ENCODE results near the gene GSAP. TPM values are rescaled to one million over a fixed set of nuclear protein-coding genes. Genes with fewer than 3 reads are reported as not detected.
"Not testable (repeated sequence)": the region's sequence is repeated elsewhere in the genome, so short reads cannot be mapped to it uniquely, and the experiment has no call there.

Gene GSAP
- 1 to 10 TPM; 7.8 to 8.7 TPM for total RNA-seq

- Mint-ChIP-seq H3K27ac (peak within 1 kb of the TSS; percentile 80), H3K27me3 (peaks cover 27% of the 10 kb centered on the region), H3K9me3 (no peaks in the 10 kb centered on the region), H3K4me1 (peaks cover 38% of the 10 kb centered on the region), H3K4me3 (peak within 1 kb of the TSS; percentile 66), H3K36me3 (ENCODE audit: low read depth) (no peaks in the 10 kb centered on the region)
- peak; percentile 55 for DNase-seq
- CTCF ChIA-PET, result interaction anchor here (1.6 kb wide), 1 partner anchor 45 kb away, joined by 3 read pairs; no protein-coding TSS in a partner anchor
- POLR2A ChIA-PET, result interaction anchor here (0.6 kb wide), 1 partner anchor 19 kb away, joined by 4 read pairs; no protein-coding TSS in a partner anchor
Measured at GRCh38 chr7:77415823-77416620, at the start of gene GSAP. GSAP (minus strand) TSS chr7:77416349; CDS start chr7:77416321, 28 bp downstream.

- H3K4me1 Mint-ChIP-seq, result peaks cover 4% of the 10 kb centered on the region
- no peak overlapping the region for H3K4me3 Mint-ChIP-seq
- CTCF ChIA-PET, result no interaction called here
- no peak for DNase-seq
- H3K27me3 Mint-ChIP-seq, result peaks cover 4% of the 10 kb centered on the region
- H3K9me3 Mint-ChIP-seq, result peaks cover 5% of the 10 kb centered on the region
- POLR2A ChIA-PET, result no interaction called here
- H3K27ac Mint-ChIP-seq, result no peak overlapping the region
- no peaks in the 10 kb centered on the region for H3K36me3 Mint-ChIP-seq (ENCODE audit: low read depth)
Measured at GRCh38 chr7:77465256-77465655, 49.1 kb upstream of the GSAP start.

GRCh38 chr7:77464589-77464988 lies 48.4 kb upstream of the GSAP start:
- POLR2A ChIA-PET, result no interaction called here
- CTCF ChIA-PET, result no interaction called here
- H3K27ac Mint-ChIP-seq, result no peak overlapping the region

GRCh38 chr7:77463632-77464031 lies 47.5 kb upstream of the GSAP start:
- CTCF ChIA-PET; H3K27me3 Mint-ChIP-seq; H3K4me3 Mint-ChIP-seq; H3K9me3 Mint-ChIP-seq; H3K27ac Mint-ChIP-seq; POLR2A ChIA-PET; DNase-seq; H3K4me1 Mint-ChIP-seq; H3K36me3 Mint-ChIP-seq (ENCODE audit: low read depth): not testable (repeated sequence)

More at GRCh38 chr7:77464589-77464988, 48.4 kb upstream of the GSAP start:
- H3K9me3 Mint-ChIP-seq, result peaks cover 4% of the 10 kb centered on the region
- no peak for DNase-seq
- H3K27me3 Mint-ChIP-seq, result peaks cover 4% of the 10 kb centered on the region
- no peak overlapping the region for H3K4me3 Mint-ChIP-seq
- H3K4me1 Mint-ChIP-seq, result peaks cover 4% of the 10 kb centered on the region
- no peaks in the 10 kb centered on the region for H3K36me3 Mint-ChIP-seq (ENCODE audit: low read depth)

GRCh38 chr7:77461842-77462241 lies 45.7 kb upstream of the GSAP start:
- H3K9me3 Mint-ChIP-seq, result peaks cover 2% of the 10 kb centered on the region
- CTCF ChIA-PET, result interaction anchor here (1.3 kb wide), 1 partner anchor 47 kb away, joined by 3 read pairs; no protein-coding TSS in a partner anchor
- POLR2A ChIA-PET, result no interaction called here
- no peak for DNase-seq
- no peak overlapping the region for H3K4me3 Mint-ChIP-seq
- peaks cover 4% of the 10 kb centered on the region for H3K4me1 Mint-ChIP-seq
- peaks cover 6% of the 10 kb centered on the region for H3K27me3 Mint-ChIP-seq
- H3K27ac Mint-ChIP-seq, result no peak overlapping the region
- H3K36me3 Mint-ChIP-seq (ENCODE audit: low read depth), result no peaks in the 10 kb centered on the region

GRCh38 chr7:77461246-77461645 lies 45.1 kb upstream of the GSAP start:
- CTCF ChIA-PET, result interaction anchor here (1.3 kb wide), 1 partner anchor 46 kb away, joined by 3 read pairs; no protein-coding TSS in a partner anchor
- POLR2A ChIA-PET, result no interaction called here
- DNase-seq, result no peak
- no peaks in the 10 kb centered on the region for H3K36me3 Mint-ChIP-seq (ENCODE audit: low read depth)
- H3K27ac Mint-ChIP-seq, result no peak overlapping the region
- peaks cover 6% of the 10 kb centered on the region for H3K27me3 Mint-ChIP-seq
- H3K4me3 Mint-ChIP-seq, result no peak overlapping the region
- H3K4me1 Mint-ChIP-seq, result peaks cover 4% of the 10 kb centered on the region
- H3K9me3 Mint-ChIP-seq, result peaks cover 2% of the 10 kb centered on the region

- ChIA-PET POLR2A (no interaction called here), CTCF (interaction anchor here (1.0 kb wide), 1 partner anchor 9 kb away, joined by 3 read pairs; no protein-coding TSS in a partner anchor)
- Mint-ChIP-seq H3K27me3 (peaks cover 6% of the 10 kb centered on the region), H3K27ac (no peak overlapping the region), H3K9me3 (no peaks in the 10 kb centered on the region), H3K4me1 (peaks cover 4% of the 10 kb centered on the region), H3K36me3 (ENCODE audit: low read depth) (no peaks in the 10 kb centered on the region), H3K4me3 (no peak overlapping the region)
- no peak for DNase-seq
Measured at GRCh38 chr7:77460057-77460486, 43.9 kb upstream of the GSAP start.

GRCh38 chr7:77459311-77459726 lies 43.2 kb upstream of the GSAP start:
- ChIA-PET POLR2A (no interaction called here), CTCF (interaction anchor here (1.0 kb wide), 1 partner anchor 8 kb away, joined by 3 read pairs; no protein-coding TSS in a partner anchor)
- Mint-ChIP-seq H3K9me3 (no peaks in the 10 kb centered on the region), H3K27ac (no peak overlapping the region), H3K4me1 (peaks cover 2% of the 10 kb centered on the region), H3K4me3 (no peak overlapping the region), H3K27me3 (peaks cover 6% of the 10 kb centered on the region), H3K36me3 (ENCODE audit: low read depth) (no peaks in the 10 kb centered on the region)
- no peak for DNase-seq

- ChIA-PET POLR2A (no interaction called here), CTCF (no interaction called here)
- peaks cover 6% of the 10 kb centered on the region for H3K27me3 Mint-ChIP-seq
- no peak for DNase-seq
- H3K4me1 Mint-ChIP-seq, result peaks cover 2% of the 10 kb centered on the region
- no peaks in the 10 kb centered on the region for H3K9me3 Mint-ChIP-seq
- no peak overlapping the region for H3K27ac Mint-ChIP-seq
- no peaks in the 10 kb centered on the region for H3K36me3 Mint-ChIP-seq (ENCODE audit: low read depth)
- no peak overlapping the region for H3K4me3 Mint-ChIP-seq
Measured at GRCh38 chr7:77458786-77459185, 42.6 kb upstream of the GSAP start.

- ChIA-PET CTCF (no interaction called here), POLR2A (no interaction called here)
- Mint-ChIP-seq H3K4me1 (no peaks in the 10 kb centered on the region), H3K36me3 (ENCODE audit: low read depth) (no peaks in the 10 kb centered on the region), H3K27ac (no peak overlapping the region), H3K4me3 (no peak overlapping the region), H3K9me3 (no peaks in the 10 kb centered on the region), H3K27me3 (peaks cover 6% of the 10 kb centered on the region)
- DNase-seq, result no peak
Measured at GRCh38 chr7:77457779-77458178, 41.6 kb upstream of the GSAP start.

- no peak overlapping the region for H3K4me3 Mint-ChIP-seq
- H3K36me3 Mint-ChIP-seq (ENCODE audit: low read depth), result no peaks in the 10 kb centered on the region
- H3K9me3 Mint-ChIP-seq, result no peaks in the 10 kb centered on the region
- peaks cover 6% of the 10 kb centered on the region for H3K27me3 Mint-ChIP-seq
- H3K27ac Mint-ChIP-seq, result no peak overlapping the region
- CTCF ChIA-PET, result no interaction called here
- H3K4me1 Mint-ChIP-seq, result no peaks in the 10 kb centered on the region
- POLR2A ChIA-PET, result no interaction called here
- no peak for DNase-seq
Measured at GRCh38 chr7:77456696-77457095, 40.5 kb upstream of the GSAP start.

- Mint-ChIP-seq H3K36me3 (ENCODE audit: low read depth) (no peaks in the 10 kb centered on the region), H3K4me3 (no peak overlapping the region), H3K27me3 (peaks cover 7% of the 10 kb centered on the region), H3K4me1 (no peaks in the 10 kb centered on the region), H3K9me3 (no peaks in the 10 kb centered on the region), H3K27ac (no peak overlapping the region)
- DNase-seq, result no peak
- POLR2A ChIA-PET, result no interaction called here
- CTCF ChIA-PET, result interaction anchor here (0.9 to 1.1 kb wide), 2 partner anchors 24 to 41 kb away, joined by 3 to 4 read pairs; no protein-coding TSS in a partner anchor
Measured at GRCh38 chr7:77455321-77455720, 39.2 kb upstream of the GSAP start.

GRCh38 chr7:77454802-77455201 lies 38.7 kb upstream of the GSAP start:
- H3K27ac Mint-ChIP-seq, result no peak overlapping the region
- H3K4me1 Mint-ChIP-seq, result no peaks in the 10 kb centered on the region
- CTCF ChIA-PET, result interaction anchor here (0.9 to 1.1 kb wide), 2 partner anchors 24 to 41 kb away, joined by 3 to 4 read pairs; no protein-coding TSS in a partner anchor
- POLR2A ChIA-PET, result no interaction called here
- H3K4me3 Mint-ChIP-seq, result no peak overlapping the region
- H3K36me3 Mint-ChIP-seq (ENCODE audit: low read depth), result no peaks in the 10 kb centered on the region
- peaks cover 7% of the 10 kb centered on the region for H3K27me3 Mint-ChIP-seq
- H3K9me3 Mint-ChIP-seq, result no peaks in the 10 kb centered on the region
- DNase-seq, result no peak
